BLaER1 treated with 17β-estradiol and CSF1 and Interleukin-3, amounts not matched to agents 10 nM and 100 nM (cell line): Measurements from ENCODE around the gene PHF20.
"Not testable (repeated sequence)": the region's sequence is repeated elsewhere in the genome, so short reads cannot be mapped to it uniquely, and the experiment has no call there.

ENCODE experiments used
- H3K27ac ChIP-seq, 11 experiments: shearing (Covaris generic); formaldehyde crosslinking; 2 replicates each; pipeline ENCODE4 v1.8.1; 2022
- H3K27me3 ChIP-seq, 11 experiments: shearing (Covaris generic); formaldehyde crosslinking; 2 replicates each; pipeline ENCODE4 v1.8.1; 2022
- H3K36me3 ChIP-seq, 11 experiments: shearing (Covaris generic); formaldehyde crosslinking; 2 replicates each; pipeline ENCODE4 v1.8.1; 2022
- H3K4me1 ChIP-seq, 10 experiments: shearing (Covaris generic); formaldehyde crosslinking; 2 replicates each; pipeline ENCODE4 v1.8.1; 2022
- H3K4me2 ChIP-seq, 11 experiments: shearing (Covaris generic); formaldehyde crosslinking; 2 replicates each; pipeline ENCODE4 v1.8.1; 2022
- H3K4me3 ChIP-seq, 10 experiments: shearing (Covaris generic); formaldehyde crosslinking; 2 replicates each; pipeline ENCODE4 v1.8.1; 2022
- H3K9ac ChIP-seq, 11 experiments: shearing (Covaris generic); formaldehyde crosslinking; 2 replicates each; pipeline ENCODE4 v1.8.1; 2022
- H3K9me3 ChIP-seq, 11 experiments: shearing (Covaris generic); formaldehyde crosslinking; replicated peaks in 1 of 11; 2 replicates each; pipeline ENCODE4 v1.8.1; 2022
- H4K20me1 ChIP-seq, 11 experiments: shearing (Covaris generic); formaldehyde crosslinking; 2 replicates each; pipeline ENCODE4 v1.8.1; 2022
- Cebpa-rat ChIP-seq, 11 experiments: shearing (Covaris generic); IDR thresholded peaks; 2 replicates each; pipeline ENCODE4 v1.8.1; 2022

PHF20 gene

DNA sequence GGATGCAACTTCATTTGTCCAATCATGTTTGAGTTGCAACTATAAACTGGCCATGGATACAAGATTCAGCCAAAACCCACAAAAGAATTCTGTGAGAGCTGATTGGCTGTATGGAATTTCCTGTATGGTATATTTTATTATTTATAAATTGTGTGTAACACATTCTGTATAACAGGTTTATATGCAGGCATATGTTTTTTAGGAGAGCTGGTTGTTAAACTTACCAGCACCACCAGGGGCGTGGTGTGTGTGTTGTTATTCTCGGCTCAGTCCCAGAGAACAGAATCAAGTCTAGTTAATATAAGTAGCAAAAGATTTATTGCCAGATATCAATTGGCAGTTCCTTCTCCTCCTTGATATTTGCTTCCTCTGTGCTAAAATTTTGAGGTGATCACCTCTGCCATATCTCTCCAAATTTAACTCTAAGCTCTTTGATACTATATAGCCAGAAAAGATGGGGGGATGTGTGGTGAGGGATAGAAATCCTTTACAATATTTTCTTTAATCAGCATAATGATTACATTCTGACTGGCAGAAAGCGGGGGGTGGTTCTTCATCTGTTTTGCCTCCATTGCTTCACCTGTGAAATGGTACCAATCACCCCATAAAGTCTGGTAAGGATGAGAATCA lies 219.4 kb downstream of the PHF20 start:
- Histone ChIP-seq H3K4me2 (no peak overlapping the region), H3K4me1 (peaks cover 0 to 10% (median 4%) of the 10 kb centered on the region in 10 experiments; a peak in 7 of 20 replicates), H3K9ac (no peak overlapping the region), H3K27me3 (no peaks in the 10 kb centered on the region), H4K20me1 (no peaks in the 10 kb centered on the region), H3K27ac (no peak overlapping the region), H3K9me3 (no peaks in the 10 kb centered on the region), H3K4me3 (no peak overlapping the region), H3K36me3 (no peaks in the 10 kb centered on the region)
- no peak for TF ChIP-seq Cebpa-rat (IDR thresholded peaks at IDR 0.05)

DNA sequence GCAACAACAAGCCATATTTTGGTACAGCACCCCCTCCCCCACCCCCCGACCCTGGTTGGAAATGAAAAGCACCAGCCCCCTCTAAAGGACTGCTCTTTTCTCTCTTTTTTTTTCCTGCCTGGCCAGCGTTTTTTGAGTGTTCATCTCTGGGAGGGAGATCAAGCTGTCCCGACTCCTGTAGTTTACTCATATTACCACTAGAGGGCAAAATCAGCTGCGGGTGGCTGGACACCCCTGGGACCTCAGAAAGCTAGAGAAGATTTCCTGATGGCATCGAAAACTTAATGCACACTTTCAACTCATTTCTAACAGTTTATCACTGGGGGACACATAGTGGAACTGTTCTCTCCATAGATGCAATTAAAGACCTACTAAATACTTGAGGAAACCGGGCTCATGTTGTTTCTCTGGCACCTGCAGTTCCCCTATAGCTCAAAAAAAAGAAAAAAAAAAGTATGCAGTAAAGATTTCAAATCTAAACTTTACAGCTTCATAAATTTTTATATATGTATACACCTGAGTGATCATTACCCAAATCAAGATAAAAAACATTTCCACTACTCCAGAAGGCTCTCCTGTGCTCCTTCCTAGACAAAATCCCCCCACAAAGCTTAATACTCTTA lies 221.0 kb downstream of the PHF20 start:
- Histone ChIP-seq H3K9me3 (no peaks in the 10 kb centered on the region), H3K4me2 (peak overlapping the region in 8 of 11 experiments; percentile 17 to 54 (median 29); a peak in 8 of 22 replicates), H3K27me3 (no peaks in the 10 kb centered on the region), H3K36me3 (no peaks in the 10 kb centered on the region), H3K4me3 (no peak overlapping the region), H4K20me1 (no peaks in the 10 kb centered on the region), H3K9ac (no peak overlapping the region), H3K27ac (no peak overlapping the region), H3K4me1 (peaks cover 0 to 10% (median 4%) of the 10 kb centered on the region in 10 experiments; a peak in 7 of 20 replicates)
- TF ChIP-seq Cebpa-rat (IDR thresholded peaks at IDR 0.05) = no peak

DNA sequence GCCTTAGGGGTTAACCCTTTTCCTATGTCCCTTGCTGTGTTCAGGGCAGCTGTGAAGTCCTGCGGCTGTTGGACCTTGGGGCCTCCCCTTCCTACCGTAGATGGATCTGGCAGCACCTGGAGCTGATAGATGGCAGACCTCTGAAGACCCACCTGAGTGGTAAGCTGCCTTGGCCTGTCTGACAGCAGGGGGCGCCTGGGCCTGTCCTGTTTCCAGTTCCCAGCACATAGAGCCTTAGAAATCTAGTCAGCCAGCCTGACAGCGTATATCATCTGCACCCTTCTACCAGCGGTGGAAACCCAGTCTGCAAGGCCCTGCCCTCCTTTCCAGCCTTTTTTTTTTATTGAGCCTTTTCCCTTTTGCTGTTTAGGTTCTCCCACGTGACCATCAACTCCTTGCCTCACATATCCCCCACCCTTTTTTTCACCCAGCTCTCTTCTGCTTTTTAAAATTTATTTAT lies 223.2 kb downstream of the PHF20 start:
- no peak overlapping the region for H3K27ac ChIP-seq
- no peak for TF ChIP-seq Cebpa-rat (IDR thresholded peaks at IDR 0.05)
- no peaks in the 10 kb centered on the region for H3K27me3 ChIP-seq
- H4K20me1 ChIP-seq = no peaks in the 10 kb centered on the region
- H3K9me3 ChIP-seq = peaks cover 0 to 6% (median 5%) of the 10 kb centered on the region in 11 experiments; a peak in 11 of 22 replicates
- peaks cover 0 to 10% (median 4%) of the 10 kb centered on the region in 10 experiments; a peak in 7 of 20 replicates for H3K4me1 ChIP-seq
- no peak overlapping the region for H3K9ac ChIP-seq
- H3K4me2 ChIP-seq = peak overlapping the region in 1 of 11 experiments; percentile 15; a peak in 3 of 22 replicates
- no peak overlapping the region for H3K4me3 ChIP-seq
- no peaks in the 10 kb centered on the region for H3K36me3 ChIP-seq

DNA sequence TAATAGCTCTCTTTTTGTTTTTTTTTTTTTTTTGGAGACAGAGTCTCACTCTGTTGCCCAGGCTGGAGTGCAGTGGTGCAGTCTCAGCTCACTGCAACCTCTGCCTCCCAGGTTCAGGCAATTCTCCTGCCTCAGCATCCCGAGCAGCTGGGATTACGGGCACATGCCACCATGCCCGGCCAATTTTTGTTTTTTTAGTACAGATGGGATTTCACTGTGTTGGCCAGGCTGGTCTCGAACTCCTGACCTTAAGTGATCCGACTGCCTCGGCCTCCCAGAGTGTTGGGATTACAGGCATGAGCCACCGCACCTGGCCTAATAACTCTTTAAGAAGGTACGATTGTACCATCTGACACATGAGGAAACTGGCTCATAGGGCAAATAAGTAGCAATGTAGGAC lies 224.7 kb downstream of the PHF20 start:
- not testable (repeated sequence) for H3K4me3 ChIP-seq, H4K20me1 ChIP-seq, H3K9ac ChIP-seq, H3K27me3 ChIP-seq, H3K36me3 ChIP-seq, H3K27ac ChIP-seq, H3K4me2 ChIP-seq, H3K4me1 ChIP-seq
- peaks cover 5 to 12% (median 10%) of the 10 kb centered on the region in 11 experiments; a peak in 20 of 22 replicates for H3K9me3 ChIP-seq
